ENCODE measurements around the gene PKP2.

Gene PKP2

GRCh38 chr12:32743264-32743663 is 153.3 kb downstream of the PKP2 start:
- DNase-seq = no peak

- no peak for DNase-seq
Measured at GRCh38 chr12:32742133-32742532, 154.4 kb downstream of the PKP2 start.

Data from NCI-H446 (cell line).